GM23338 (cell line): ENCODE measurements around the gene OR6C74. TPM values are rescaled to one million over a fixed set of nuclear protein-coding genes. Genes with fewer than 3 reads are reported as not detected.

Source experiments
- ATAC-seq: fragments of 200-7000 bp; cut with Tn5 transposase; 3 replicates; pipeline ENCODE4 v1.9.1; 2020
- DNase-seq: peaks from one replicate; pipeline ENCODE4 v3.0.0-alpha.2; 2015; ENCODE audit warnings: low spot score
- H2AFZ ChIP-seq: fragments of 200-600 bp; sonication (generic); 2 replicates; pipeline ENCODE4 v1.8.0; 2016; ENCODE audit warnings: antibody characterized with exemption, mild to moderate bottlenecking, moderate library complexity
- H3F3A ChIP-seq: fragments of 200-600 bp; sonication (generic); replicated peaks from 2 replicates; pipeline ENCODE4 v1.8.0; 2017; ENCODE audit warnings: antibody characterized with exemption, mixed run types, low read depth
- H3K27ac ChIP-seq: fragments of 200-600 bp; sonication (generic); 2 replicates; pipeline ENCODE4 v1.6.1; 2016; ENCODE audit warnings: low read depth
- H3K27me3 ChIP-seq: fragments of 200-600 bp; sonication (generic); 2 replicates; pipeline ENCODE4 v1.8.0; 2016; ENCODE audit warnings: mild to moderate bottlenecking, mixed run types, moderate library complexity; ENCODE audit not compliant: insufficient read depth
- H3K36me3 ChIP-seq: fragments of 200-600 bp; sonication (generic); 2 replicates; pipeline ENCODE4 v1.8.0; 2016; ENCODE audit warnings: mild to moderate bottlenecking; ENCODE audit not compliant: insufficient read depth
- H3K4me1 ChIP-seq: fragments of 200-600 bp; sonication (generic); 2 replicates; pipeline ENCODE4 v1.8.0; 2016; ENCODE audit warnings: mild to moderate bottlenecking, moderate library complexity; ENCODE audit not compliant: insufficient read depth
- H3K4me2 ChIP-seq: fragments of 200-600 bp; sonication (generic); 2 replicates; pipeline ENCODE4 v1.7.1; 2017; ENCODE audit warnings: mixed run types
- H3K4me3 ChIP-seq: fragments of 200-600 bp; sonication (generic); 2 replicates; pipeline ENCODE4 v1.6.1; 2016; ENCODE audit warnings: mixed run types
- H3K79me2 ChIP-seq: fragments of 200-600 bp; sonication (generic); replicated peaks from 2 replicates; pipeline ENCODE4 v1.8.0; 2017; ENCODE audit warnings: mild to moderate bottlenecking; ENCODE audit not compliant: insufficient read depth
- H3K9me2 ChIP-seq: fragments of 200-600 bp; sonication (generic); 2 replicates; pipeline ENCODE4 v1.8.0; 2017; ENCODE audit not compliant: insufficient read depth
- H4K20me1 ChIP-seq: fragments of 200-600 bp; sonication (generic); replicated peaks from 2 replicates; pipeline ENCODE4 v1.8.0; 2017; ENCODE audit warnings: mild to moderate bottlenecking; ENCODE audit not compliant: insufficient read depth
- H3K27ac Mint-ChIP-seq: 2 replicates; pipeline ENCODE4 v1.8.0; 2020; ENCODE audit warnings: inconsistent platforms, mild to moderate bottlenecking, moderate library complexity, mixed read lengths
- H3K27me3 Mint-ChIP-seq: 3 replicates; pipeline ENCODE4 v1.8.0; 2022; ENCODE audit warnings: low read depth, mild to moderate bottlenecking, moderate library complexity, mixed read lengths, inconsistent platforms; ENCODE audit not compliant: insufficient read depth, poor library complexity
- H3K36me3 Mint-ChIP-seq: 3 replicates; pipeline ENCODE4 v1.8.0; 2021; ENCODE audit warnings: low read depth, mild to moderate bottlenecking, inconsistent platforms, moderate library complexity, mixed read lengths
- H3K4me1 Mint-ChIP-seq: 3 replicates; pipeline ENCODE4 v1.8.0; 2020; ENCODE audit warnings: mild to moderate bottlenecking, inconsistent platforms, mixed read lengths
- H3K4me3 Mint-ChIP-seq: 3 replicates; pipeline ENCODE4 v1.8.0; 2021; ENCODE audit warnings: moderate library complexity, mild to moderate bottlenecking, inconsistent platforms, mixed read lengths
- H3K9me3 Mint-ChIP-seq: 3 replicates; pipeline ENCODE4 v1.8.0; 2020; ENCODE audit warnings: moderate library complexity, mild to moderate bottlenecking, inconsistent platforms, mixed read lengths
- CREB1 ChIP-seq: fragments of 250-450 bp; sonication (Bioruptor Pico); IDR thresholded peaks from 2 replicates; pipeline ENCODE4 v1.5.0; 2020; ENCODE audit warnings: low read depth, mild to moderate bottlenecking, moderate library complexity
- EZH2phosphoT487 ChIP-seq: fragments of 200-600 bp; sonication (generic); IDR thresholded peaks from one replicate; pipeline ENCODE4 v1.8.1; 2018; ENCODE audit warnings: antibody characterized with exemption; ENCODE audit not compliant: unreplicated experiment
- NANOG ChIP-seq: IDR thresholded peaks from 2 replicates; pipeline ENCODE4 v1.6.1; 2016; ENCODE audit warnings: antibody characterized with exemption, borderline replicate concordance
- POLR2AphosphoS5 ChIP-seq: IDR thresholded peaks from 2 replicates; pipeline ENCODE4 v1.6.1; 2016; ENCODE audit warnings: antibody characterized with exemption, low read depth
- STAT1 ChIP-seq: IDR thresholded peaks from one replicate; pipeline ENCODE4 v1.6.1; 2016; ENCODE audit warnings: antibody characterized with exemption; ENCODE audit not compliant: unreplicated experiment
- ZNF331 ChIP-seq: fragments of 250-450 bp; sonication (Bioruptor Pico); IDR thresholded peaks from 2 replicates; pipeline ENCODE4 v1.5.0; 2020; ENCODE audit warnings: low read depth, mild to moderate bottlenecking, moderate library complexity
- long read RNA-seq: library from polyadenylated mRNA; unstranded; transcript quantifications from one replicate; pipeline ENCODE4 v2.0.0, GENCODE V29; 2020; ENCODE audit not compliant: unreplicated experiment
- polyA plus RNA-seq: library from polyadenylated mRNA; unstranded; fragments of >200 nt; fragmentation: Nextera tagmentation; extraction: Ambion mirVana; gene quantifications from 2 replicates; pipeline ENCODE4 v1.2.1, GENCODE V29; 2016
- total RNA-seq: library from RNA; depleted of rRNA; stranded (reverse); fragments of >200 nt; shearing (Covaris generic); gene quantifications from 2 replicates; pipeline ENCODE4 v1.2.3, GENCODE V29; 2014; rRNA removed
- TF ChIP-seq, protein P1 (sequence below): fragments of 250-450 bp; sonication (Bioruptor Pico); IDR thresholded peaks from 2 replicates; pipeline ENCODE4 v1.5.0; 2020; ENCODE audit warnings: mild to moderate bottlenecking, moderate library complexity

OR6C74 gene
- total RNA-seq (not detected in 2 replicates), polyA plus RNA-seq (not detected in 2 replicates)
- long read RNA-seq = 0 reads

DNA sequence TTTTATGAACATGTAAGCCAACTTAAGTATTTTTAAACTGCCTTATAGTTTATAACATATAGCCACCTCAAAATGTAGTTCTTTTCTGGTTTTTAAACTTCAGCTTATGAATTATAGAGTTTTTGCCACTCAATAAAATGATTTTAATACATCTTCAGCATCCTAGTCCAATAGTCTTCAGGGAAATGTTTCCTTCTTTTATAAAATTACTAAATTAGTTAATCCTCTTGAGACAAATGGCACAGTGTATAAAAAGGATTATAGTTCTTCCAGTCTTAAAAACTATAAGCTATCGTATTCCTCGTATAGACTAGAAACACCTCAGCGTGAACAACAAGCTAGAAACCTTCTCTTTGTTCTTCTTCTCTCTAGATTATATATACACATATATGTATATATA lies at the start of gene OR6C74:
Gene OR6C74 (plus strand): TSS at position 301 of the 400 bp plus-strand sequence. CDS start 2,679 bp downstream, outside the sequence.
- Histone ChIP-seq H3K36me3 (no peaks in the 10 kb centered on the region), H3K27ac (no peak within 1 kb of the TSS), H3K4me2 (no peak within 1 kb of the TSS), H3K79me2 (no peaks in the 10 kb centered on the region), H3K9me2 (no peaks in the 10 kb centered on the region), H4K20me1 (no peaks in the 10 kb centered on the region), H3K4me1 (no peaks in the 10 kb centered on the region), H3K27me3 (no peaks in the 10 kb centered on the region), H2AFZ (0 out of 2 replicates have a peak within 1 kb of the TSS, but pooled peaks have one; percentile 24), H3K4me3 (no peak within 1 kb of the TSS), H3F3A (no peaks in the 10 kb centered on the region)
- Mint-ChIP-seq H3K4me3 (no peak within 1 kb of the TSS), H3K27ac (no peak within 1 kb of the TSS), H3K4me1 (no peaks in the 10 kb centered on the region), H3K36me3 (no peaks in the 10 kb centered on the region), H3K27me3 (peaks cover 5% of the 10 kb centered on the region), H3K9me3 (no peaks in the 10 kb centered on the region)
- TF ChIP-seq POLR2AphosphoS5 = no peak
- TF ChIP-seq, protein P1, sequence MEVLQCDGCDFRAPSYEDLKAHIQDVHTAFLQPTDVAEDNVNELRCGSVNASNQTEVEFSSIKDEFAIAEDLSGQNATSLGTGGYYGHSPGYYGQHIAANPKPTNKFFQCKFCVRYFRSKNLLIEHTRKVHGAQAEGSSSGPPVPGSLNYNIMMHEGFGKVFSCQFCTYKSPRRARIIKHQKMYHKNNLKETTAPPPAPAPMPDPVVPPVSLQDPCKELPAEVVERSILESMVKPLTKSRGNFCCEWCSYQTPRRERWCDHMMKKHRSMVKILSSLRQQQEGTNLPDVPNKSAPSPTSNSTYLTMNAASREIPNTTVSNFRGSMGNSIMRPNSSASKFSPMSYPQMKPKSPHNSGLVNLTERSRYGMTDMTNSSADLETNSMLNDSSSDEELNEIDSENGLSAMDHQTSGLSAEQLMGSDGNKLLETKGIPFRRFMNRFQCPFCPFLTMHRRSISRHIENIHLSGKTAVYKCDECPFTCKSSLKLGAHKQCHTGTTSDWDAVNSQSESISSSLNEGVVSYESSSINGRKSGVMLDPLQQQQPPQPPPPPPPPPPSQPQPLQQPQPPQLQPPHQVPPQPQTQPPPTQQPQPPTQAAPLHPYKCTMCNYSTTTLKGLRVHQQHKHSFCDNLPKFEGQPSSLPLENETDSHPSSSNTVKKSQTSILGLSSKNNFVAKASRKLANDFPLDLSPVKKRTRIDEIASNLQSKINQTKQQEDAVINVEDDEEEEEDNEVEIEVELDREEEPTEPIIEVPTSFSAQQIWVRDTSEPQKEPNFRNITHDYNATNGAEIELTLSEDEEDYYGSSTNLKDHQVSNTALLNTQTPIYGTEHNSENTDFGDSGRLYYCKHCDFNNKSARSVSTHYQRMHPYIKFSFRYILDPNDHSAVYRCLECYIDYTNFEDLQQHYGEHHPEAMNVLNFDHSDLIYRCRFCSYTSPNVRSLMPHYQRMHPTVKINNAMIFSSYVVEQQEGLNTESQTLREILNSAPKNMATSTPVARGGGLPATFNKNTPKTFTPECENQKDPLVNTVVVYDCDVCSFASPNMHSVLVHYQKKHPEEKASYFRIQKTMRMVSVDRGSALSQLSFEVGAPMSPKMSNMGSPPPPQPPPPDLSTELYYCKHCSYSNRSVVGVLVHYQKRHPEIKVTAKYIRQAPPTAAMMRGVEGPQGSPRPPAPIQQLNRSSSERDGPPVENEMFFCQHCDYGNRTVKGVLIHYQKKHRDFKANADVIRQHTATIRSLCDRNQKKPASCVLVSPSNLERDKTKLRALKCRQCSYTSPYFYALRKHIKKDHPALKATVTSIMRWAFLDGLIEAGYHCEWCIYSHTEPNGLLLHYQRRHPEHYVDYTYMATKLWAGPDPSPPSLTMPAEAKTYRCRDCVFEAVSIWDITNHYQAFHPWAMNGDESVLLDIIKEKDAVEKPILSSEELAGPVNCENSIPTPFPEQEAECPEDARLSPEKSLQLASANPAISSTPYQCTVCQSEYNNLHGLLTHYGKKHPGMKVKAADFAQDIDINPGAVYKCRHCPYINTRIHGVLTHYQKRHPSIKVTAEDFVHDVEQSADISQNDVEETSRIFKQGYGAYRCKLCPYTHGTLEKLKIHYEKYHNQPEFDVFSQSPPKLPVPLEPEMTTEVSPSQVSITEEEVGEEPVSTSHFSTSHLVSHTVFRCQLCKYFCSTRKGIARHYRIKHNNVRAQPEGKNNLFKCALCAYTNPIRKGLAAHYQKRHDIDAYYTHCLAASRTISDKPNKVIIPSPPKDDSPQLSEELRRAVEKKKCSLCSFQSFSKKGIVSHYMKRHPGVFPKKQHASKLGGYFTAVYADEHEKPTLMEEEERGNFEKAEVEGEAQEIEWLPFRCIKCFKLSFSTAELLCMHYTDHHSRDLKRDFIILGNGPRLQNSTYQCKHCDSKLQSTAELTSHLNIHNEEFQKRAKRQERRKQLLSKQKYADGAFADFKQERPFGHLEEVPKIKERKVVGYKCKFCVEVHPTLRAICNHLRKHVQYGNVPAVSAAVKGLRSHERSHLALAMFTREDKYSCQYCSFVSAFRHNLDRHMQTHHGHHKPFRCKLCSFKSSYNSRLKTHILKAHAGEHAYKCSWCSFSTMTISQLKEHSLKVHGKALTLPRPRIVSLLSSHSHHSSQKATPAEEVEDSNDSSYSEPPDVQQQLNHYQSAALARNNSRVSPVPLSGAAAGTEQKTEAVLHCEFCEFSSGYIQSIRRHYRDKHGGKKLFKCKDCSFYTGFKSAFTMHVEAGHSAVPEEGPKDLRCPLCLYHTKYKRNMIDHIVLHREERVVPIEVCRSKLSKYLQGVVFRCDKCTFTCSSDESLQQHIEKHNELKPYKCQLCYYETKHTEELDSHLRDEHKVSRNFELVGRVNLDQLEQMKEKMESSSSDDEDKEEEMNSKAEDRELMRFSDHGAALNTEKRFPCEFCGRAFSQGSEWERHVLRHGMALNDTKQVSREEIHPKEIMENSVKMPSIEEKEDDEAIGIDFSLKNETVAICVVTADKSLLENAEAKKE (CRISPR knock-in tag) = no peak
- ATAC-seq = no peak
- DNase-seq = no peak

DNA sequence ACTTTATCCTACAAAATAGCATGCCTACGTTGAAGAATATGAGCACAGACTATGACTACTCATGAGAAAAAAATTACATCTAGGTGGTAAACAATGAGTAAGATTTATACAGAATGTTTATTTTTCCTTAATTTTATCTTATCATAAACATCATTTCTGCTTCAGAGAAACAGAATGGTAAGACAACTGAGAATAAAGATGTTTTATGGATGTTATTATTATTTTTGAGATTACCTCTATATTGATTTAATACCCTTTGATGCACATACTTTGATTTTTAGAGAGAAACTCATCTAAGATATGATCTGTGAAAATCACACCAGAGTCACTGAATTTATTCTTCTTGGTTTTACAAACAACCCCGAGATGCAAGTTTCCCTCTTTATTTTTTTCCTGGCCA lies 23.7 kb upstream of the OR6C74 start, which contains the start of gene OR10A7:
Gene OR10A7 (plus strand): TSS at position 301 of the 400 bp plus-strand sequence. CDS start 0 bp downstream, at position 301.
- ATAC-seq = no peak
- TF ChIP-seq NANOG (no peak), POLR2AphosphoS5 (no peak), CREB1 (no peak), ZNF331 (CRISPR knock-in tag) (no peak), STAT1 (no peak), EZH2phosphoT487 (no peak)
- Histone ChIP-seq H3K79me2 (no peaks in the 10 kb centered on the region), H3F3A (no peaks in the 10 kb centered on the region), H3K9me2 (peaks cover 10% of the 10 kb centered on the region; the same call in 1 of the 2 replicates), H3K4me3 (no peak within 1 kb of the TSS), H3K27ac (no peak within 1 kb of the TSS), H2AFZ (peak within 1 kb of the TSS; percentile 23; the same call in 1 of the 2 replicates), H3K36me3 (no peaks in the 10 kb centered on the region), H3K4me2 (no peak within 1 kb of the TSS), H4K20me1 (no peaks in the 10 kb centered on the region), H3K27me3 (no peaks in the 10 kb centered on the region), H3K4me1 (no peaks in the 10 kb centered on the region)
- no peaks in the 10 kb centered on the region for H3K4me1 Mint-ChIP-seq
- H3K27me3 Mint-ChIP-seq = no peaks in the 10 kb centered on the region
- H3K4me3 Mint-ChIP-seq = no peak within 1 kb of the TSS
- no peak for DNase-seq
- no peaks in the 10 kb centered on the region for H3K36me3 Mint-ChIP-seq
- H3K9me3 Mint-ChIP-seq = no peaks in the 10 kb centered on the region
- no peak within 1 kb of the TSS for H3K27ac Mint-ChIP-seq
